Cardiac muscle cell (in vitro differentiated cells and primary cell): ENCODE results near the gene KIR3DL3. TPM values are rescaled to one million over a fixed set of nuclear protein-coding genes. Genes with fewer than 3 reads are reported as not detected.
"Not testable (repeated sequence)": the region's sequence is repeated elsewhere in the genome, so short reads cannot be mapped to it uniquely, and the experiment has no call there.

Experiments
- DNase-seq, 2 donors: peaks; one replicate each; pipeline versions ENCODE4 v3.0.0 to v3.0.0-alpha.2; 2010 to 2017; ENCODE audit warnings: low read depth in 1 of 2, low spot score in 1 of 2
- H3K27ac ChIP-seq: fragments of 200-600 bp; sonication (generic); 2 replicates; pipeline ENCODE4 v1.5.1; 2016
- H3K27me3 ChIP-seq: fragments of 200-600 bp; sonication (generic); 2 replicates; pipeline ENCODE4 v1.6.0; 2016; ENCODE audit warnings: control low read depth
- H3K36me3 ChIP-seq: fragments of 200-600 bp; sonication (generic); 2 replicates; pipeline ENCODE4 v1.5.1; 2016; ENCODE audit warnings: control low read depth
- H3K4me1 ChIP-seq: fragments of 200-600 bp; sonication (generic); 2 replicates; pipeline ENCODE4 v1.8.1; 2017; ENCODE audit warnings: low read depth, mild to moderate bottlenecking, mixed run types
- H3K4me3 ChIP-seq: fragments of 200-600 bp; sonication (generic); 2 replicates; pipeline ENCODE4 v1.5.1; 2016; ENCODE audit warnings: mild to moderate bottlenecking
- H3K9me3 ChIP-seq: fragments of 200-600 bp; sonication (generic); 2 replicates; pipeline ENCODE4 v1.5.1; 2017; ENCODE audit warnings: low read depth, mild to moderate bottlenecking, control low read depth
- polyA plus RNA-seq: library from polyadenylated mRNA; unstranded; fragments of >200 nt; fragmentation: Nextera tagmentation; extraction: Ambion mirVana; gene quantifications from 2 replicates; pipeline ENCODE4 v1.2.1, GENCODE V29; 2016
- total RNA-seq: library from RNA; depleted of rRNA; stranded (reverse); fragments of >200 nt; gene quantifications from 2 replicates; pipeline ENCODE4 v1.2.3, GENCODE V29; 2016
- TF ChIP-seq, protein P1 (sequence below): IDR thresholded peaks from 2 replicates; pipeline ENCODE4 v1.5.1; 2012; ENCODE audit warnings: low read depth, mild to moderate bottlenecking, low read length

Gene KIR3DL3
- total and polyA plus RNA-seq, 2 experiments from 2014 or later = not detected

DNA sequence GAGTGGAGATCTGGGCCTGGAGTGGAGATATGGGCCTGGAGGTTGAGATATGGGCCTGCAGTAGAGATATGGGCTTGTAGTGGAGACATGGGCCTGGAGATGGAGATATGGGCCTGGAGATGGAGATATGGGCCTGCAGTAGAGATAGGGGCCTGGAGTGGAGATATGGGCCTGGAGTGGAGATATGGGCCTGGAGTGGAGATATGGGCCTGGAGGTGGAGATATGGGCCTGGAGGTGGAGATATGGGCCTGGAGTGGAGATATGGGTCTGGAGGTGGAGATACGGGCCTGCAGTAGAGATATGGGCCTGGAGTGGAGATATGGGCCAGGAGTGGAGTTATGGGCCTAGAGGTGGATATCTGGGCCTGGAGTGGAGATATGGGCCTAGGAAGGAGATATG, 14.5 kb downstream of the KIR3DL3 start:
- Histone ChIP-seq H3K4me1 (no peaks in the 10 kb centered on the region), H3K36me3 (no peaks in the 10 kb centered on the region), H3K27me3 (no peaks in the 10 kb centered on the region), H3K9me3 (no peaks in the 10 kb centered on the region), H3K27ac (no peak overlapping the region), H3K4me3 (no peak overlapping the region)
- no peak for DNase-seq
- TF ChIP-seq, protein P1, sequence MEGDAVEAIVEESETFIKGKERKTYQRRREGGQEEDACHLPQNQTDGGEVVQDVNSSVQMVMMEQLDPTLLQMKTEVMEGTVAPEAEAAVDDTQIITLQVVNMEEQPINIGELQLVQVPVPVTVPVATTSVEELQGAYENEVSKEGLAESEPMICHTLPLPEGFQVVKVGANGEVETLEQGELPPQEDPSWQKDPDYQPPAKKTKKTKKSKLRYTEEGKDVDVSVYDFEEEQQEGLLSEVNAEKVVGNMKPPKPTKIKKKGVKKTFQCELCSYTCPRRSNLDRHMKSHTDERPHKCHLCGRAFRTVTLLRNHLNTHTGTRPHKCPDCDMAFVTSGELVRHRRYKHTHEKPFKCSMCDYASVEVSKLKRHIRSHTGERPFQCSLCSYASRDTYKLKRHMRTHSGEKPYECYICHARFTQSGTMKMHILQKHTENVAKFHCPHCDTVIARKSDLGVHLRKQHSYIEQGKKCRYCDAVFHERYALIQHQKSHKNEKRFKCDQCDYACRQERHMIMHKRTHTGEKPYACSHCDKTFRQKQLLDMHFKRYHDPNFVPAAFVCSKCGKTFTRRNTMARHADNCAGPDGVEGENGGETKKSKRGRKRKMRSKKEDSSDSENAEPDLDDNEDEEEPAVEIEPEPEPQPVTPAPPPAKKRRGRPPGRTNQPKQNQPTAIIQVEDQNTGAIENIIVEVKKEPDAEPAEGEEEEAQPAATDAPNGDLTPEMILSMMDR = no peak

DNA sequence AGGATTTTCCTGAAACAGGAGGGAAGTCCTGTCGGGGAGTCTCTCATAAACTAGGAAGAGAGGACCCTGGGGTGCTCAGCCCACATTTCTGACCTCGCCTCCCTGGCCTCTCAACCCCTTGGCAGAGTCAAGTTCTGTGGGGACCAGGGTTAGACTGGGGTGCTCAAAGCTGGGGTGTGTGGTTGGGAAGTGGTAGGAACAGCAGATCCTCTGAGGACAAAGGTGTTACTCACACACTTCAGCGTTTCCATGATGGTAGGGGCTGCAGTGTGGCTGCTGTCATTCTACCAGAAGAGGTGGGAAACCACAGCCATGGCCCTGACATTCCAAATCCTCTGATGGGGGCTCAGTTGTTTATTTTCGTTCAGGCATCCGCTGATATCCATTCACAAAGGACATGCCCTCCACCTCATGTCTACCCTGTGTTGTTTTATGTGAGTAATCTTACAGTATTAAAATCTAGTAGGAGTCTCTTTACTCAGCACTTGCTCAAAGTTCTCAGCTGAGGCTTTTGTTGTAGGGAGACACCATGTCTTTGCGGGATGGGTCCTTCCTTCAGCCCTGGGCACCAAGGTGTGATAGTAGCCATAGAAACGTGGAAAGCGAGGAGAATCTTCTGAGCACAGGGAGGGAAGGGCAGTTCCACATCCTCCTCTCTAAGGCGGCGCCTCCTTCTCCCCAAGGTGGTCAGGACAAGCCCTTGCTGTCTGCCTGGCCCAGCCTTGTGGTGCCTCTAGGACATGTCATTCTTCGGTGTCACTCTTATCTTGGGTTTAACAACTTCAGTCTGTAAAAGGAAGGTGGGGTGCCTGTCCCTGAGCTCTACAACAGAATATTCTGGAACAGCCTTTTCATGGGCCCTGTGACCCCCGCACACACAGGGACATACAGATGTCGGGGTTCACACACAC, 15.6 kb downstream of the KIR3DL3 start:
- no peaks in the 10 kb centered on the region for H3K27me3 ChIP-seq
- no peaks in the 10 kb centered on the region for H3K9me3 ChIP-seq

DNA sequence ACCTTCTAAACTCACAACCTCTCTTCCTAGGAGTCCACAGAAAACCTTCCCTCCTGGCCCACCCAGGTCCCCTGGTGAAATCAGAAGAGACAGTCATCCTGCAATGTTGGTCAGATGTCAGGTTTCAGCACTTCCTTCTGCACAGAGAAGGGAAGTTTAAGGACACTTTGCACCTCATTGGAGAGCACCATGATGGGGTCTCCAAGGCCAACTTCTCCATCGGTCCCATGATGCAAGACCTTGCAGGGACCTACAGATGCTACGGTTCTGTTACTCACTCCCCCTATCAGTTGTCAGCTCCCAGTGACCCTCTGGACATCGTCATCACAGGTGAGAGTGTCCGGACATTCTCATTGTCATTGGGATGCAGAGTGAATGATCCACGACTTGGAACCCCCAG, 17.7 kb downstream of the KIR3DL3 start:
- not testable (repeated sequence) for H3K27me3 ChIP-seq, H3K27ac ChIP-seq, H3K36me3 ChIP-seq, H3K4me3 ChIP-seq, H3K9me3 ChIP-seq, DNase-seq, H3K4me1 ChIP-seq

More for the DNA sequence above, 15.6 kb downstream of the KIR3DL3 start:
- no peak overlapping the region for H3K27ac ChIP-seq
- TF ChIP-seq, protein P1 = no peak
- H3K4me1 ChIP-seq = no peaks in the 10 kb centered on the region
- no peak overlapping the region for H3K4me3 ChIP-seq
- H3K36me3 ChIP-seq = no peaks in the 10 kb centered on the region
- DNase-seq = no peak

DNA sequence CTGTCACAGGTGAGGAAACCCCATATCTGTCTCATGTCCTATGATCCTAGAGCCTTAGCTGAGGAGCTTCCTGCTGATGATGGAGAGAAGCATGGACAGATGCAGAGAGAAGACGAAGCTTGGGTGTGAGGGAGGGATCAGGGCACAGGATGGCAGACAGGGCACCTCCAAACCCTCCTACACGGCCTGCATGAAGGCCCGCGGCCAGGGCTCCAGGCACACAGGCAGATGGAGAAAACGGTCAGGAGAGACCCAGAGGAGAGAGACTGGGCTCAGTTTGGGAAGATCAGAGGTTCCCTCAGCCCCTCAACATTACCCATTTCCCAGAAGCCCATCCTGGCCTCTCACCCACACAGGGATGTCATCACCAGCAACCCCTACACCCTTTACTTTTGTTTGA, 19.8 kb downstream of the KIR3DL3 start:
- not testable (repeated sequence) for H3K27me3 ChIP-seq, H3K36me3 ChIP-seq, H3K27ac ChIP-seq, H3K4me1 ChIP-seq, DNase-seq, H3K9me3 ChIP-seq, H3K4me3 ChIP-seq

DNA sequence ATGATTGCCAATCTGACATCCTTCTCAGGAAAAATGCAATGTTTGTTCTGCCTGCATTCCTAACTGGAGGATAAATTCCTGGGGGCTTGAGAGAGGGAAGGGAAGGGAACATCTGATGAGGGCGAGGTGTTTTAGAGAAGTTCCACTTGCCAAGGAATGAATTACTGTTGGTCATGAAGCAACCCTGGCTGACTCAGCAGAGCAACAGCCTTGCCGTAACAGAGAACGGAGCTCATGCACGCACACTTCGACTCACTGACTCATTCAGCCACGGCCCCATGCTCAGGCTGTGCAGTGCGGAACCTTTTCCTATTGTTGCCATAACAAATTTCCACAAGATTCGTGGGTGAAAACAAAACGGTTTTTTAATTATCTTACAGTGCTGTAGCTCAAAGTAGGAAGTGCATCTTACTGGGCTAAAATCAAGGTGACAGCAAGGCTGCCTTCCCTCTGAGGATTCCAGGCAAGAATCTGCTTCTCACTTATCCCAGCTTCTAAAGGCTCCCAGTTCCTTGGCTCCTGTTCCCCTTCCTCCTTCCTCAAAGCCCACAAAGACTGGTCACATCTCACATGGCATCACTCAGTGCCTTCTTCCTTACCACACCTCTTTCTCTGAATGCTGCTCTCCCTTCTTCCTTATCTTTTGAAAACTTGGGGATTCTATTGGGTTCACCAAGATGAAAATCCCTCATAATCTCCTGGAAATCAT, 23.5 kb downstream of the KIR3DL3 start:
- not testable (repeated sequence) for H3K4me3 ChIP-seq, H3K36me3 ChIP-seq, DNase-seq, H3K9me3 ChIP-seq, H3K27me3 ChIP-seq, H3K4me1 ChIP-seq, H3K27ac ChIP-seq

DNA sequence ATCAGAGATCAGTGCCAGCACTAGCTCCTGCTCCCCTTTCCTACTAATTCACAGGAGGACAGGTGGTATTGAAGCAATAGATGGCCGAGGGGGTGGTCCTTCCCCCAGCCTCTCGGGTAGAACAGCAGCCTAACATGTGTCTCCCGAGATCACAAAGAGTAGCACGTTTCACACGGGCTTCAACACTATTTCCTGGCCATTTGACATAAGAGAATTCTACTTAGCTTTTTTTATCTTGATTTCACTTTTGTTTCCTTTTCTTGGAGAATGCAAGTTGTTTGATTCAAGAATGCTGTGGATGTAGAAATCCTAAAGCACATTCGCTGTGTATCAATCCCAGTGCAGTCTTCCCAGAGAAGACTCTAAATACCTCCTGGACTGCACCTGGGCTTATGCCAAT, 26.0 kb downstream of the KIR3DL3 start:
- H3K27me3 ChIP-seq, DNase-seq, H3K4me1 ChIP-seq, H3K36me3 ChIP-seq, H3K9me3 ChIP-seq, H3K4me3 ChIP-seq, H3K27ac ChIP-seq: not testable (repeated sequence)

DNA sequence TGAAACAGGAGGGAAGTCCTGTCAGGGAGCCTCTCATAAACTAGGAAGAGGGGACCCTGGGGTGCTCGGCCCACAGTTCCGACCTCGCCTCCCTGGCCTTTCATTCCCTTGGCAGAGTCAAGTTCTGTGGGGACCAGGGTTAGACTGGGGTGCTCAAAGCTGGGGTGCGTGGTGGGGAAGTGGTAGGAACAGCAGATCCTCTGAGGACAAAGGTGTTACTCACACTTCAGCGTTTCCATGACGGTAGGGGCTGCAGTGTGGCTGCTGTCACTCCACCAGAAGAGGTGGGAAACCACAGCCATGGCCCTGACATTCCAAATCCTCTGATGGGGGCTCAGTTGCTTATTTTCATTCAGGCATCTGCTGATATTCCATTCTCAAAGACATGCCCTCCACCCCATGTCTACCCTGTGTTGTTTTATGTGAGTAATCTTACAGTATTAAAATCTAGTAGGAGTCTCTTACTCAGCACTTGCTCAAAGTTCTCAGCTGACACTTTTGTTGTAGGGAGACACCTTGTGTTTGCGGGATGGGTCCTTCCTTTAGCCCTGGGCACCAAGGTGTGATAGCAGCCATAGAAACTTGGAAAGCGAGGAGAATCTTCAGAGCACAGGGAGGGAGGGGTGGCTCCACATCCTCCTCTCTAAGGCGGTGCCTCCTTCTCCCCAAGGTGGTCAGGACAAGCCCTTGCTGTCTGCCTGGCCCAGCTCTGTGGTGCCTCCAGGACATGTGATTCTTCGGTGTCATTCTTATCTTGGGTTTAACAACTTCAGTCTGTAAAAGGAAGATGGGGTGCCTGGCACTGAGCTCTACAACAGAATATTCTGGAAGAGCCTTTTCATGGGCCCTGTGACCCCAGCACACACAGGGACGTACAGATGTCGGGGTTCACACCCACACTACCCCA, 32.2 kb downstream of the KIR3DL3 start:
- H3K27me3 ChIP-seq, H3K9me3 ChIP-seq, H3K36me3 ChIP-seq, H3K4me3 ChIP-seq, DNase-seq, H3K27ac ChIP-seq, H3K4me1 ChIP-seq: not testable (repeated sequence)

DNA sequence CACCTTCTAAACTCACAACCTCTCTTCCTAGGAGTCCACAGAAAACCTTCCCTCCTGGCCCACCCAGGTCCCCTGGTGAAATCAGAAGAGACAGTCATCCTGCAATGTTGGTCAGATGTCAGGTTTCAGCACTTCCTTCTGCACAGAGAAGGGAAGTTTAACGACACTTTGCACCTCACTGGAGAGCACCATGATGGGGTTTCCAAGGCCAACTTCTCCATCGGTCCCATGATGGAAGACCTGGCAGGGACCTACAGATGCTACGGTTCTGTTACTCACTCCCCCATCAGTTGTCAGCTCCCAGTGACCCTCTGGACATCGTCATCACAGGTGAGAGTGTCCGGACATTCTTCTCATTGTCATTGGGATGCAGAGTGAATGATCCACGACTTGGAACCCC, 34.3 kb downstream of the KIR3DL3 start:
- not testable (repeated sequence) for H3K27me3 ChIP-seq, DNase-seq, H3K4me1 ChIP-seq, H3K36me3 ChIP-seq, H3K4me3 ChIP-seq, H3K9me3 ChIP-seq, H3K27ac ChIP-seq

DNA sequence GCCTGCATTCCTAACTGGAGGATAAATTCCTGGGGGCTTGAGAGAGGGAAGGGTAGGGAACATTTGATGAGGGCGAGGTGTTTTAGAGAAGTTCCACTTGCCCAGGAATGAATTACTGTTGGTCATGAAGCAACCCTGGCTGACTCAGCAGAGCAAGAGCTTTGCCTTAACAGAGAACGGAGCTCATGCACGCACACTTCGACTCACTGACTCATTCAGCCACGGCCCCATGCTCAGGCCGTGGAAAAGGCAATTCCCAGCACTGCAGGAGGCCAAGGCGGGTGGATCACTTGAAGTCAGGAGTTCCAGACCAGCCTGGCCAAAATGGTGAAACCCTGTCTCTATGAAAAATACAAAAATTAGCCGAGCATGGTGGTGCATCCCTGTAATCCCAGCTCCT, 40.0 kb downstream of the KIR3DL3 start:
- not testable (repeated sequence) for H3K4me3 ChIP-seq, H3K27ac ChIP-seq, H3K4me1 ChIP-seq, H3K9me3 ChIP-seq, DNase-seq, H3K36me3 ChIP-seq, H3K27me3 ChIP-seq

DNA sequence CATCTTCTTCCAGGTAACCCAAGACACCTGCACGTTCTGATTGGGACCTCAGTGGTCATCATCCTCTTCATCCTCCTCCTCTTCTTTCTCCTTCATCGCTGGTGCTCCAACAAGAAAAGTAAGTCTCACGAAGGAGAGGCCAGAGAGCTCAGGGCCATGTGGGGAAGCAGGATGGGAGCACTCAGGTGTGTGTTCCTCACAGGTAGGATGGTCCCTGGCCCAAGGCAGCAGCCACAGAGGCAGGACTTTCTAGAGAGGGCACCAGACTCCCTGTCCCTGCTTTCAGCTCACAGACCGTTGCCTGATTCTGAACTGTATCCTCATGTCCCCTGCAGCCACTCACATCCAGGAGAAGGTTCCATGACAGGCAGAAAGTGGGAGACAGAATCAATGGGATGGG, 42.2 kb downstream of the KIR3DL3 start:
- H3K9me3 ChIP-seq, H3K27me3 ChIP-seq, H3K27ac ChIP-seq, H3K36me3 ChIP-seq, DNase-seq, H3K4me1 ChIP-seq, H3K4me3 ChIP-seq: not testable (repeated sequence)

DNA sequence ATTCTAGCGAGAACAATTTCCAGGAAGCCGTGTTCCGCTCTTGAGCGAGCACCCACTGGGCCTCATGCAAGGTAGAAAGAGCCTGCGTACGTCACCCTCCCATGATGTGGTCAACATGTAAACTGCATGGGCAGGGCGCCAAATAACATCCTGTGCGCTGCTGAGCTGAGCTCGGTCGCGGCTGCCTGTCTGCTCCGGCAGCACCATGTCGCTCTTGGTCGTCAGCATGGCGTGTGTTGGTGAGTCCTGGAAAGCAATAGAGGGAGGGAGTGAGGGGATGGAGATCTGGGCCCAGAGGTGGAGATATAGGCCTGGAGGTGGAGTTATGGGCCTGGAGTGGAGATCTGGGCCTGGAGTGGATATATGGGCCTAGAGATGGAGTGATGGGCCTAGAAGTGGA, 45.4 kb downstream of the KIR3DL3 start, which contains the start of gene KIR2DL1:
Gene KIR2DL1 (plus strand): TSS at position 148 of the 400 bp plus-strand sequence. CDS start 58 bp downstream, at position 206.
- H3K36me3 ChIP-seq, H3K4me3 ChIP-seq, H3K27ac ChIP-seq, H3K27me3 ChIP-seq, DNase-seq, H3K4me1 ChIP-seq, H3K9me3 ChIP-seq: not testable (repeated sequence)
